HG03064 (cell line): ENCODE results near the gene PRSS27.
"Not testable (repeated sequence)": the region's sequence is repeated elsewhere in the genome, so short reads cannot be mapped to it uniquely, and the experiment has no call there.

Source experiments
- ATAC-seq: cut with Tn5 transposase; IDR thresholded peaks from one replicate; pipeline ENCODE4 v1.9.1; 2021; ENCODE audit warnings: low read depth; ENCODE audit not compliant: unreplicated experiment

Gene PRSS27

DNA sequence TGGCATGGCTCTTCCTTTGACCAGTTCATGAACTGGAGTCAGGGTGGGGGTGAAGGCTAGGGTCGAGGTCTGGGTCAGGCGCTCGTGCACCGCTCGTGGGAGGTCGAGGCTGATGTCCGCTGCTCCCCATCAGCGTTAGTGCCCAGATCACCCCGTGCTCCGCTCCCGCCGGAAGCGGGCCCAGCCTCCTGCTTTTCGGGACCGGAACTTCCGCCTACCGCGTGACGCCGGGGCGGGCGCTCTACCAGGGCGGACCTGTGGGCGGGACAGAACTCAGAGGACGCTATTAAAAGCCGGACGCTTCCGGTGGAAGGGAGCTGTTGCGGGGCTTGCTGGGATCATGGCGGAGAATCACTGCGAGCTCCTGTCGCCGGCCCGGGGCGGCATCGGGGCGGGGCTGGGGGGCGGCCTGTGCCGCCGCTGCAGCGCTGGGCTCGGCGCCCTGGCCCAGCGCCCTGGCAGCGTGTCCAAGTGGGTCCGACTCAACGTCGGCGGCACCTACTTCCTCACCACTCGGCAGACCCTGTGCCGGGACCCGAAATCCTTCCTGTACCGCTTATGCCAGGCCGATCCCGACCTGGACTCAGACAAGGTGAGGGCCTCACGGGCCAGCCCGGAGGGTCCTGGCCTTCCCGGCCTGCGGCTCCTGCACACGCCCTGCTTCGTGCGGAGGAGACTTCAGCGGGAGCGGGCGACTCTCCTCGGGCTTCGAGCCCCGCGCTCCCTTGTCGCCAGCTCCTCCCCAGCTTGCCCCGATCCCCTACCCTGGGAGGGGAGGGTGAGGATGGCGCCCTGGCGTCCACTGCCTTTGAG lies 37.6 kb downstream of the PRSS27 start, which contains the start of gene KCTD5:
Gene KCTD5 (plus strand): TSS at position 315 of the 813 bp plus-strand sequence. CDS start 26 bp downstream, at position 341.
- peak; percentile 51 for ATAC-seq

- ATAC-seq, result not testable (repeated sequence)
Measured at GRCh38 chr16:2680360-2680759, 39.7 kb downstream of the PRSS27 start.

DNA sequence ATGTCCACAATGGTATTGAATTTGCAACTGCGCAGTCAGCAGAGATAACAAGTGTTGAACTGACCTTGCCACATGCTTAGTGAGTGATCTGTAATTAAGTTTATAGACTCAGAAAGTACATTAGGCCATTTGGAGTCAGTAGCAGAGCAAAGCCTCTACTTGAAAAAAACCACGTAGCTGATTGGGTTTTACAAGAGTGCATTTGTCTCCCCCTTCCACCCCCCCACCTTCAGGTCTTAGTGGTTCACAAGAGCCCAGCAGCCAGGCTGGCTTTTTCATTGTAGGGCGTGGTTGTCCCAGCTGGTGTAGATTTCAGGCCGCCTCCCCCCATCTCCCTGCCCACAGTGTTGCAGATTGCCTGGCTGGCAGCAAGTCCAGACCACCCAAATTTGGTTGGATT lies 40.1 kb downstream of the PRSS27 start:
- not testable (repeated sequence) for ATAC-seq

- ATAC-seq, result not testable (repeated sequence)
Measured at GRCh38 chr16:2678206-2678965, 41.6 kb downstream of the PRSS27 start.

DNA sequence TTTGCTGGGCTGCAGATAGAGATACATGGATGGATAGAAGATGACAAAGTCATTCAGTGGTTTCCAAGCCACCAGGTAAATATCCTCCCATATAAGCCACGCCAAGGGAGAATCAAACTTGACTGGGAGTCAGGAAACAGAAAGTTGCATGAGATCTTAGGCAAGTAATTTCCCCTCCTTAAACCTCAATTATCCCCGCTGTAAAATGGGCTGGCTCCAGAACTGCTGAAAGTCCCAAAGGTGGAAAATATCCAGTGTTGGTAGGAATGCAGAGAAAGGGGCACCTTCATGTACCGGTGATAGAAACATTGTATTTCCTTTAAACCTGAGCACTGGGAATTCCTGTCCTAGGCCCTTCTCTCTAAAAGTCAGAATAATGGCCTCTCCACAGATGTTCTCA lies 43.1 kb downstream of the PRSS27 start:
- ATAC-seq, result not testable (repeated sequence)

DNA sequence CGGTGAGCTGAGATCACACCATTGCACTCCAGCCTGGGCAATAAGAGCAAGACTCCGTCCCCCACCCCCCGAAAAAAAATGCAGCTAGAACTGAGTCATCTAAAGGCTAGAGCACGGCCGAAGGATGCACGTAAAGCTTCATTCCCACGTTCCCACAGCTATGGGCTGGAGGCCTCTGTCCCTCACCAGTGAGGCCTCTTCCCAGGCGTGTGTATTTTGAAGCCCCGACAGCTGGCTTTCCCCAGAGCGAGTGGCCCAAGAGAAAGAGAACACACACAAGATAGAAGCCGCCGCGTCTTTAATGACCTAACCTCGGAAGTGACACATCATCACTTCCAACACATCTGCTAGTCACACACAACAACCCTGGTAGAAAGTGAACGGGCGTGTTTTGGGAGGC lies 44.3 kb downstream of the PRSS27 start:
- ATAC-seq, result no peak

DNA sequence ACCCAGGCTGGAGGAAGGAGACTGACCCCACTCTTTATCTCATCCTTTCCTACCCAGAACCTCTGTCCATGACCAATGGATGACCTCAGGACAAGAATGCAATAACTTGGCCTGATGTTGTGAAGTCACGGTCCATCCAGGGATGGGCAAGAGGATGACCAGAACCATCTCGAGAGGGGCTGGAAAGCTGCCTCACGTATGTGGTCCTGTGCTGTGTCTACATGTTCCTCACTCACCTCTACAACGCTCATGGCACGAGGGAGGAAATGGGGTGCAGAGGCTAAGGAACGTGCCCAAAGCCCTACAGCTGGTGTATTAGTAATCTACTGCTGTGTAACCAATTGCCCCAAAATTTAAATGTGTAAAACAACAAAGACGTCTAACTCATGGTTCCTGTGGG lies 45.0 kb downstream of the PRSS27 start:
- ATAC-seq, result no peak

DNA sequence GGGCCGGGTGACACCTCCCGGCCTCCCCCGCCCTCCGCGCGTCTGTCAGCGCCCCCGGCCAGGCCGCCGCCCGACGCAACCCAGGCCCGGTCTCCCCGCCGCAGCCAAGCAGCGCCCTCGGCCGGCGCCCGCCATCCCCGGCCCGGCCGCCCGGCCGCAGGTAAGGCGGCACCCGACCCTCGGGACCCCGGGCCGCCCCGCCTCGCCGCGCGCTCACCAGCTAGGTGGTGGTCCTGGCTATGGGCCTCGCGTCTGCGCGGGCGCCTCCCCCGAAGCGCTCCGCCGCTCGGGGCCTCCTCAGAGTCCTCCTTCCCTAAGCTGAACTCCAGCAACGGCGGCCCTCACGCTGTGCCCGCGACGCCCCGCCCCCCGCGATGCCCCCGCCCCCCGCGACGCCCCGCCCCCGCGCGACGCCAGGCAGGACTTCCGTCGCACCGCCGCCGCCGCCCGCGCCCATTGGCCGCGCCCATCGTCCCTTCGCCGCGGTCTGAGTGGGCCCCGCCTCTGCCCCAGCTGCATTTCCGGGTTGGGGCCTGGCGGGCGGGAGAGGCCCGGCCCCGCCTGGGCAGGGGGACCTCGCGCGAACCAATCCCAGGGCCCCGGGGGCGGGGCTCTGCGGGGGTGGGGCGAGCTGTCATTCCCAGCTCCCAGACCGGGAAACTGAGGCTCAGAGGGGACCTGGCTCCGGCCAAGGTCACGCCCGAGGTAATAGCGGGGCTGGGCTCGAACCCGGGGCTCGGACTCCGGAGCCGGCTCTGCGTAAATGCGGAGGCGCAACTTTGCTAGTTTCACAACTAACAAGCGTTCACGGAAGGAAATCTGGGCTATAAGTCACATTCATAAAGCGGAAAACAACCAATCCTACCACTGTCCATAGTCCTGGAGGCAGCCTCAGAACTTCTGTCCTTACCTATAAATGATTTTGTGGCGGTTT lies 46.7 kb downstream of the PRSS27 start:
- peak; percentile 72 for ATAC-seq

DNA sequence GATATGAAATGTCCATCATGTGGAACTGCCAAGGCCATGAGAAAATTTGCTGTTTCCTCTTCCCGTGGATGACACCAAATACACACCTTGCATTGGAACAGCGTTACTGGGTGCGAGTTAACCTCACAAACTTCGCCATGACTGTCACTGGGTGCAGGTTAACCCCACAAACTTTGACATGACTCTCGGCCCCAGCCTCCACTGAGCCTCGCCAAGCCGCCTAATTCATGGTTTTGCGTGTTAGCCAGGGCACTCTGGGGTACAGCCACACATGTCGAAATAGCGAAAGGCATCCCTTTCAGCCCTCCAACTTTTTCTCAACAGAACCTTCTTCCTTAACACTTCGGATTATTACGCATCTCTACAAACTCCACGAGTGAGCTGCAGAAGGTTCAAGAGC lies 48.3 kb downstream of the PRSS27 start:
- ATAC-seq, result no peak

DNA sequence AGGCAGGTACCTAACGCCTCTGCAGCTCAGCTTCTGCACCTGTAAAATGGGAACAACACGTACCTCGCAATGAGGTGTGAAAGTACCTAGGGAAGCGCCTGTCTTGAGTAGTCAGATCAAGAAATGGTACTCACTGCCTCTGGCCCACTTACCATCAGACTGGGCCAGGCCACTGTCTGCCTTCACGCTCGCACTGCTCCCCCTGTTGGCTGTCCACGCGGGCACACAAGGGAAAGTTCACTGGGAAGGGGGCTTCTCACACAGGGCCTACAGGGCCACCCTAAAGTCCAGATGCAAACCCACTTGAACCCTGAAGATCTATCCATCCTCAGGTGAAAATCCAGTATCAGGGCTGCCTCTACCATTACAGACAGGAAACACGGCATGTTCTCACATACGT lies 48.8 kb downstream of the PRSS27 start:
- not testable (repeated sequence) for ATAC-seq

DNA sequence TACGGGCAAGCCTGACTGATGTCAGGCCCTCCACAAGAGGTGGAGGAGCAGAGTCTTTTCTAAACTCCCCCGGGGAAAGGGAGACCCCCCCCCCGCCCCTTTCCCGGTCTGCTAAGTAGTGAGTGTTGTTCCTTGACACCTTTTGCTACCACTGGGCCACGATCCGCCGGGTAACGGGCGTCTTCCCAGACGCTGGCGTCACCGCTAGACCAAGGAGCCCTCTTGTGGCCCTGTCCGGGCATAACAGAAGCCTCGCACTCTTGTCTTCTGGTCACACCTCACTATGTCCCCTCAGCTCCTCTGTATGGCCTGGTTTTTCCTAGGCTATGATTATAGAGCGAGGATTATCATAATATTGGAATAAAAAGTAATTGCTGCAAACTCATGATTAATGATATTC lies 50.0 kb downstream of the PRSS27 start:
- not testable (repeated sequence) for ATAC-seq

DNA sequence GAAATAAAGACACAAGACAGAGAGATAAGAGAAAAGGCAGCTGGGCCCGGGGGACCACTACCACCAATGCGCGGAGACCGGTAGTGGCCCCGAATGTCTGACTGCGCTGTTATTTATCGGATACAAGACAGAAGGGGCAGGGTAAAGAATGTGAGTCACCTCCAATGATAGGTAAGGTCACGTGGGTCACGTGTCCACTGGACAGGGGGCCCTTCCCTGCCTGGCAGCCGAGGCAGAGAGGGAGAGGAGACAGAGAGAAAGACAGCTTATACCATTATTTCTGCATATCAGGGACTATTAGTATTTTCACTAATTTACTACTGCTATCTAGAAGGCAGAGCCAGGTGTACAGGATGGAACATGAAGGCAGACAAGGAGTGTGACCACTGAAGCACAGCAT lies 50.4 kb downstream of the PRSS27 start:
- ATAC-seq, result not testable (repeated sequence)

DNA sequence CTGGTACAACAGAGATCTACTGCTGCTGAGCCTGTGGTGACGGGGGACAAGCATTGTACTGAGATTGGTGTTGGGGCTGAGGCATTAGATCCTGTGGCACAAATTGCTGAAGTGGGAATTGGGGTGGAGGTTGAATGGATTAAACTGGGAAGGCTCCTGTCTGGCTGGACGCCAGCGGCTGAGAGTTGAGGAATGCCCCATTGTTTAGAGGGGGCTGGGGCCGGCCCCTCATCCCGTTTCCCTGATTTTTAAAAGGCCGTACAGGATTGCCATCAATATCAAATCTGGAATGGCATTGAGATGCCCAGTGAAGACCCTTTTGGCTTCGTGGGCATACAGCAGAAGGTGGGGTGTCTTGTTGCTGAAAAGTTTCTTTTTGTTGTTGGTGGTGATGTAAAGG lies 53.4 kb downstream of the PRSS27 start:
- ATAC-seq, result not testable (repeated sequence)

DNA sequence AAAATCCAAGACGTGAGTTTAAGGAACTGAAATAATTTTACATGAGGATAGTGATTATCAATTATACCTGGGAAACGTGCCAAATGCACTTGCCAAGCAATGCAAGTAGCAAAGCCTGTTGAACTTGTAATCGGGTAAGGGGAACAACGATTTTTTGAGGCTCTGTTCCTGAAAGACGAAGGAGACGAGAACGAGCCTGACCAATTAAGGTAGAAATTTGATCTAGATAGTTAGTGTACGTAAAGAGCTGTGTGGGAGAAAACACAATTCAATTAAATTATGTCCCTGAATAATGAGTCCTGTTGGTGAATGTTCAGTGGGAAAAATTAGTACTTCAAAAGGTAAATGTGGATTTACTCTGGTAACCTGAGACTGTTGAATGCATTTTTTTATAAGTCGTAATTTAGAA lies 55.4 kb downstream of the PRSS27 start:
- no peak for ATAC-seq

DNA sequence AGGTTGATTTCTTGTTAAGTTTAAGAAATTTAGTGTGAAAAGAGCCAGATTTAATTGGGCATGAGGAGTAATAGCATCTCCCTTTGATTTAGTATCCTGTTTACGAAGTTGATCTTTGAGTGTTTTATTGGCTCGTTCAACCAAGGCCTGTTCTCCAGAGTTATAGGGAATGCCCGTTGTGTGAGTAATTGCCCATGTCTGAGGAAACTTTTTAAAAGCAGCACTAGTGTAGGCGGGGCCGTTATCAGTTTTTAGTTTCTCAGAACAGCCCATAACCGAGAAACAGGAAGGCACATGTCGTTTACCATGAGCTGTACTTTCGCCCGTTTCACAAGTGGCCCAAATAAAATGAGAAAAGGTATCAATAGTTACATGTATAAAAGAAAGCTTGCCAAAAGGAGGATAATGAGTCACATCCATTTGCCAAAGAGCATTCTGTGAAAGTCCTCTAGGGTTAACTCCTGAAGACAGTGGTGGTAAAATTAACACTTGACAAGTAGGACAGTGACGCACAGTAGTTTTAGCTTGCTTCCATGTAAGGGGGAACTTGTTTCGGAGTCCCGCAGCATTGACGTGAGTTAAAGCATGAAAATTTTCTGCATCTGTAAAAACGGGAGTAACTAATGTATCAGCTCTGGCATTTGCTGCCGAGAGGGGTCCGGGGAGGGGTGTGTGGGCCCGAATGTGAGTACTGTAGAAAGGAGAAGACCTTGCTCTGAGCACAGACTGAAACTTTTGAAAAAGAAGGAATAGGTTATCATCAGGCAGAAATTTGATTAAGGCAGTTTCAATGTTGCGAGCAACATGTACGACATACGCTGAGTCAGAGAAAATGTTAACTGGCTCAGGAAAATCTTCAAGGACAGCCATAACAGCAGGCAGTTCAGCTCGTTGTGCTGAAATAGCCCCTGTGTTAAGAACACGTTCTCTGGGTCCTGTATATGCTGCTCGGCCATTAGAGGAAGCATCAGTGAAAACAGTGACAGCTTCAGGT lies 56.2 kb downstream of the PRSS27 start:
- ATAC-seq, result no peak
